Measurements from ENCODE around the gene WDR93.

The WDR93 gene

GRCh38 chr15:89653578-89653977, 37.0 kb upstream of the WDR93 start:
- TF ChIP-seq ZFP3 (CRISPR knock-in tag; IDR thresholded peaks at IDR 0.05) (no peak), PATZ1 (CRISPR knock-in tag; IDR thresholded peaks at IDR 0.05; ENCODE audit: borderline replicate concordance) (no peak), CREB5 (CRISPR knock-in tag; IDR thresholded peaks at IDR 0.05; ENCODE audit: low read depth) (no peak), ZFP30 (CRISPR knock-in tag; IDR thresholded peaks at IDR 0.05) (no peak), ISL1 (CRISPR knock-in tag; IDR thresholded peaks at IDR 0.05) (no peak), GLIS3 (CRISPR knock-in tag; IDR thresholded peaks at IDR 0.05) (no peak)
- ATAC-seq = no peak

GRCh38 chr15:89654301-89654761, 36.3 kb upstream of the WDR93 start:
- TF ChIP-seq OSR1 (CRISPR knock-in tag; IDR thresholded peaks at IDR 0.05) = no peak
- TF ChIP-seq ISL1 (CRISPR knock-in tag; IDR thresholded peaks at IDR 0.05) = no peak
- no peak for TF ChIP-seq ZFP30 (CRISPR knock-in tag; IDR thresholded peaks at IDR 0.05)
- no peak for TF ChIP-seq POU6F1 (CRISPR knock-in tag; IDR thresholded peaks at IDR 0.05; ENCODE audit: borderline replicate concordance, low read depth)
- no peak for TF ChIP-seq RARB (CRISPR knock-in tag; IDR thresholded peaks at IDR 0.05)
- TF ChIP-seq TSHZ2 (CRISPR knock-in tag; IDR thresholded peaks at IDR 0.05) = no peak
- TF ChIP-seq ZNF70 (CRISPR knock-in tag; IDR thresholded peaks at IDR 0.05) = no peak
- TF ChIP-seq BACH2 (CRISPR knock-in tag; IDR thresholded peaks at IDR 0.05; ENCODE audit: borderline replicate concordance) = no peak
- no peak for TF ChIP-seq PPARA (CRISPR knock-in tag; IDR thresholded peaks at IDR 0.05; ENCODE audit: borderline replicate concordance)
- no peak for TF ChIP-seq CSDC2 (CRISPR knock-in tag; IDR thresholded peaks at IDR 0.05)
- peak; percentile 23 for ATAC-seq

- TF ChIP-seq ARNTL (CRISPR knock-in tag; IDR thresholded peaks at IDR 0.05; ENCODE audit: borderline replicate concordance, low read depth) (no peak), ISL1 (CRISPR knock-in tag; IDR thresholded peaks at IDR 0.05) (no peak), TCF4 (CRISPR knock-in tag; IDR thresholded peaks at IDR 0.05; ENCODE audit: borderline replicate concordance) (no peak), PATZ1 (CRISPR knock-in tag; IDR thresholded peaks at IDR 0.05; ENCODE audit: borderline replicate concordance) (no peak), TOX (CRISPR knock-in tag; IDR thresholded peaks at IDR 0.05; ENCODE audit: borderline replicate concordance) (no peak)
- peak; percentile 92 for ATAC-seq
Measured at GRCh38 chr15:89654847-89655805, 35.5 kb upstream of the WDR93 start, which contains the start of gene KIF7. Gene KIF7, minus strand, starts transcription at chr15:89655467. Its CDS starts 2,537 bp downstream, at chr15:89652930.

Data from SK-N-SH treated with all-trans-retinoic acid at 6 μM for 48 hours (cell line).